ENCODE measurements around the gene DCAF8. TPM values are rescaled to one million over a fixed set of nuclear protein-coding genes. Genes with fewer than 3 reads are reported as not detected.

DCAF8 gene
- total RNA-seq, 1 donor from 2014 or later, result 62.1 TPM

GRCh38 chr1:160171354-160171753 is 91.0 kb downstream of the DCAF8 start:
- no peak for DNase-seq (ENCODE audit: low read depth in 2 of 2)

DNA sequence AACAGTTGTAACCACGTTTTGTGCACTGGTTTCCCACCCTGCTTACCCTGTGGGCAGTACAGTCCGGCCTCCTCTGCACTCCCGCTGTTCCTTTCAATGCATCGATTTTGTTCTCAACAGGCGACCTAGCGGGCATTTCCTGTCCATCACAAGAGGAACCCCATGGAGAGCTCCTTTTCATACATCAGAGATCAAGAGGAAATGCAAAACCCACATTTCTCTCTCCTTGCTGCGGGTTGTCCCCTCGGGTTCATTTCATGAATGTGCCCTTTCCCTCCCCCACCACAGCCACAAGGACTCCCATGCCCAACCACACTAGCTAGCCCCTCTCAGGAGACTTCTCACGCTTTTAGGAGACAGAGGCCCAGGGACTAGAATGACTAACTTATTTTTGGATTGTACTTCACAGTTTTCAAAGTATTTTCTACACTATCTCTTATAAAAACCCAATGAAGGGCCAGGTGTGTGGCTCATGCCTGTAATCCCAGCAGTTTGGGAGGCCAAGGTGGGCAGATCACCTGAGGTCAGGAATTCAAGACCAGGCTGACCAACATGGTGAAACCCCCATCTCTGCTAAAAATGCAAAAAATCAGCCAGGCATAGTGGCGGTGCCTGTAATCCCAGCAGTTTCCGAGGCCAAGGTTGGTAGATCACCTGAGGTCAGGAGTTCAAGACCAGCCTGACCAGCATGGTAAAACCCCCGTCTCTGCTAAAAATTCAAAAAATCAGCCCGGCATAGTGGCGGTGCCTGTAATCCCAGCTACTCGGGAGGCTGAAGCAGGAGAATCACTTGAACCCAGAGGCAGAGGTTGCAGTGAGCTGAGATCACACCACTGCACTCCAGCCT is 92.6 kb downstream of the DCAF8 start:
- no peak for DNase-seq (ENCODE audit: low read depth in 2 of 2)

DNA sequence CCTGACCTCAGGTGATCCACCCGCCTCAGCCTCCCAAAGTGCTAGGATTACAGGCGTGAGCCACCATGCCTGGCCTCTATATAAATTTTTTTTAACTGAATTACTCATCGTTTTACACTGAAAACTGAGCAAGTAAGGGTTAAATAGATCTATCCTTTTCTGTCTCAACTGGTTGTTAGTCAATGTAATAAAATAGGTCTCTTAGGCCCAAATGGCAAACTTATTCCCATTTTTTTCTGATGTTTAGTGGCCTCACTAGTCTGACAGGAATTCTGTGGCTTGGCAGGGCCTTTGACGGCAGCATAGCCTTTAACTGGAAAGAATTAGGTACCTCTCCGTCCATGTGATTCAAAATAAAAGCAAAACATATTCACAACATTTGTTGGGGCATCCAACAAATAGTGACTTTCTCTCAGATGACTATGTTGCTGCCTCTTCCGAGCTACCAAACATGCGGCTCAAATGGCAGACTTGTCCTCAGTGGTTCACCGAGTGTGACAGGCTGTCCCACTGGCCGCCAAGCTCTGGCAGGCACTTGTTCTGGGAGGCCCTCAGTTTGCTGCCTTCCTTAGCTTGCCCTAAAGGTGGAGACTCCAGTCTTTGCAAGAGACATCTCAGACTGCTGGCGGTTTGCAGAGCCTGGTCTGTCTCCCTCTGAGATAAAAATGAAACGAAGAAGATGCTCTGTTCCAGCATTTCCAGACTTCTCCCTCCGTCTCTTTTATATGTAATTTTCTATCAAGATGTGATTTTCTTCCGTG is 93.6 kb downstream of the DCAF8 start:
- DNase-seq (ENCODE audit: low read depth in 2 of 2), result no peak

GRCh38 chr1:160168016-160168415 is 94.3 kb downstream of the DCAF8 start:
- no peak for DNase-seq (ENCODE audit: low read depth in 2 of 2)

GRCh38 chr1:160167580-160167979 is 94.8 kb downstream of the DCAF8 start:
- DNase-seq (ENCODE audit: low read depth in 2 of 2), result no peak

- no peak for DNase-seq (ENCODE audit: low read depth in 2 of 2)
These were observed 95.3 kb downstream of the DCAF8 start for GRCh38 chr1:160167056-160167455.

DNA sequence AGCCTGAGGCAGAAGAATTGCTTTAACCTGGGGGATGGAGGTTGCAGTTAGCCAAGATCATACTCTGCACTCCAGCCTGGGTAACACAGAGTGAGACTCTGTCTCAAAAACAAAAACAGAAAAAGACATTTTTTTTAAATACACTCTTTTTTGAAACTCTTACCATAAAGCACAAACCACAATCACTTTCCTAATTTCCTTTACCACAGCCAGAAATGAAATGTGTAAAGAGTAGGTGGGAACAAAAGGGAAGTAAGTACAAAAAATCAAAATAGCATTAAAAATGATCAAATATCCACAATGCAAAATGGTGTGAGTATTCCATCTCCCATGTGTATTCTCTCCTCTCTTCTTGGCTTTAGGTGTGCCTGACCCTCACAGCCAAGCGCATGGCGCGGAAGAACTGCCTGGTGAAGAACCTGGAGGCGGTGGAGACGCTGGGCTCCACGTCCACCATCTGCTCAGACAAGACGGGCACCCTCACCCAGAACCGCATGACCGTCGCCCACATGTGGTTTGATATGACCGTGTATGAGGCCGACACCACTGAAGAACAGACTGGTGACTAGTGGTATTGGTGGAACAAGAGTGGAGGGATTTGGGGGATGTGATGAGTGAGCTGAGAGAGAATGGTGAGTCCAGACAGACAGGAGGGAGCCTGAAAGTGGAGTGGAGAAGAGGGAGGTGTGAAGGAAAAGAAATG is 96.0 kb downstream of the DCAF8 start:
- DNase-seq (ENCODE audit: low read depth in 2 of 2), result no peak

Other genes starting within 250 kb of the DCAF8 start
- 2.3 and 3.5 TPM in 2 replicates for gene PIGM, start 230.6 kb downstream of the DCAF8 start, total RNA-seq
- gene KCNJ10, start 192.4 kb downstream of the DCAF8 start, total RNA-seq, result not detected in 2 replicates
- gene KCNJ9, start 181.0 kb downstream of the DCAF8 start, total RNA-seq, result not detected in 2 replicates
- 5.6 and 9.2 TPM in 2 replicates for gene IGSF8, start 163.9 kb downstream of the DCAF8 start, total RNA-seq
- not detected in 2 replicates for gene ATP1A2, start 146.8 kb downstream of the DCAF8 start, total RNA-seq
- gene ATP1A4, start 110.9 kb downstream of the DCAF8 start, total RNA-seq, result not detected in 2 replicates
- not detected in 2 replicates for gene CASQ1, start 72.0 kb downstream of the DCAF8 start, total RNA-seq
- 38.9 and 83.1 TPM in 2 replicates for gene PEA15, start 57.2 kb downstream of the DCAF8 start, total RNA-seq
- gene PEX19, start 22.6 kb upstream of the DCAF8 start, total RNA-seq, result 24.9 and 29.3 TPM in 2 replicates
- 214 and 248 TPM in 2 replicates for gene COPA, start 80.7 kb upstream of the DCAF8 start, total RNA-seq
- 50.7 and 80.0 TPM in 2 replicates for gene NCSTN, start 80.8 kb upstream of the DCAF8 start, total RNA-seq
- gene NHLH1, start 104.5 kb upstream of the DCAF8 start, total RNA-seq, result under 0.01 TPM in 1 of 2 replicates, not detected in the other
- not detected in 2 replicates for gene VANGL2, start 138.0 kb upstream of the DCAF8 start, total RNA-seq

Data from dermis microvascular lymphatic vessel endothelial cell (primary cell).